ENCODE measurements around the gene ELK3. TPM values are rescaled to one million over a fixed set of nuclear protein-coding genes. Genes with fewer than 3 reads are reported as not detected.

The ELK3 gene
- total RNA-seq, 2 donors from 2014 or later: 18.4 to 28.7 TPM

GRCh38 chr12:96185914-96186313 lies 8.3 kb upstream of the ELK3 start:
- DNase-seq (no peak), ATAC-seq (no peak)
- intact Hi-C loops (cut with DNase I): no loop called here

GRCh38 chr12:96186607-96187301 lies 7.4 kb upstream of the ELK3 start:
- DNase-seq (no peak), ATAC-seq (no peak)
- intact Hi-C loops (cut with DNase I): no loop called here

DNA sequence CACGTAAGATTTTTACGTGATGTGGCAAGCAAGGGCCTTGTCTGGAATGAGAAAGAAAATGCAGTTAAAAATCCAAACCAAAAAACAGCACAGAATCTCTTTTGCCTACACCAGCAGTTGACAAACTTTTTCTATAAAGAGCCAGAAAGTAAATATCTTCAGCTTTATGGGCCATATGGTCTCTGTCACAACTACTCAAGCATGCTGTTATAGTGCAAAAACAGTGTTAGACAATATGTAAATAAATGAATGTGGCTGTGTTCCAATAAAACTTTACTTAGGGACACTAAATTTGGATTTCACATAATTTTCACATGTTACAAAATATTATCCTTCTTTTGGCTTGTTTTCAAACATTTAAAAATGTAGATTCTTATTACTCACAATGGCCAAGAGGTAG lies 6.2 kb upstream of the ELK3 start:
- no peak for ATAC-seq
- no peak for DNase-seq
- intact Hi-C loops (cut with DNase I): no loop called here

DNA sequence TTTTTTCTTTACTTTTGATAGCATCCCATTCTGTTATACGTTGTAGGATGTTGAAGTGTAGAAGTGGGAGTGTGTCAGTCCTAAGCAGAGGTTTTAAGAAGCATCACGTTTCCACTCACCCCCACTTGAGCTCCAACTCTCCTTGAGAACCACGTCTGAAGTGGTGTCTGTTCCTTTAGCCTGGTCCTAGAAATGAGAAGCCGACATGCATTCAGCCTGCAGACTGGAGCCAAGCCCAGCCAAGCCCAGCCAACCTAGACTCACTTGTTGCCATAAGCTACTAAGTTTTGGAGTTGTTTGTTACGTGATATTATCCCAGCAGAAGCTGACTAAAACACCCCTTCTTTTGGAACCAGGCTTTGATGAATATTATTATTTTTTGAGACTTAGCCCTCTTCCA lies 4.4 kb upstream of the ELK3 start:
- ATAC-seq: no peak
- intact Hi-C loops (cut with DNase I): no loop called here

GRCh38 chr12:96190413-96191108 lies 3.6 kb upstream of the ELK3 start:
- intact Hi-C loops (cut with DNase I): no loop called here
- no peak for ATAC-seq

More for the DNA sequence above, 4.4 kb upstream of the ELK3 start:
- no peak for DNase-seq

GRCh38 chr12:96192926-96193573 lies 1.1 kb upstream of the ELK3 start:
- intact Hi-C loops (cut with DNase I): no loop called here
- ATAC-seq: no peak

More at GRCh38 chr12:96190413-96191108, 3.6 kb upstream of the ELK3 start:
- no peak for DNase-seq

GRCh38 chr12:96194576-96194889 lies 358 bp downstream of the ELK3 start:
- ATAC-seq (no peak), DNase-seq (no peak)
- intact Hi-C loops (cut with DNase I): no loop called here

More at GRCh38 chr12:96192926-96193573, 1.1 kb upstream of the ELK3 start:
- no peak for DNase-seq

DNA sequence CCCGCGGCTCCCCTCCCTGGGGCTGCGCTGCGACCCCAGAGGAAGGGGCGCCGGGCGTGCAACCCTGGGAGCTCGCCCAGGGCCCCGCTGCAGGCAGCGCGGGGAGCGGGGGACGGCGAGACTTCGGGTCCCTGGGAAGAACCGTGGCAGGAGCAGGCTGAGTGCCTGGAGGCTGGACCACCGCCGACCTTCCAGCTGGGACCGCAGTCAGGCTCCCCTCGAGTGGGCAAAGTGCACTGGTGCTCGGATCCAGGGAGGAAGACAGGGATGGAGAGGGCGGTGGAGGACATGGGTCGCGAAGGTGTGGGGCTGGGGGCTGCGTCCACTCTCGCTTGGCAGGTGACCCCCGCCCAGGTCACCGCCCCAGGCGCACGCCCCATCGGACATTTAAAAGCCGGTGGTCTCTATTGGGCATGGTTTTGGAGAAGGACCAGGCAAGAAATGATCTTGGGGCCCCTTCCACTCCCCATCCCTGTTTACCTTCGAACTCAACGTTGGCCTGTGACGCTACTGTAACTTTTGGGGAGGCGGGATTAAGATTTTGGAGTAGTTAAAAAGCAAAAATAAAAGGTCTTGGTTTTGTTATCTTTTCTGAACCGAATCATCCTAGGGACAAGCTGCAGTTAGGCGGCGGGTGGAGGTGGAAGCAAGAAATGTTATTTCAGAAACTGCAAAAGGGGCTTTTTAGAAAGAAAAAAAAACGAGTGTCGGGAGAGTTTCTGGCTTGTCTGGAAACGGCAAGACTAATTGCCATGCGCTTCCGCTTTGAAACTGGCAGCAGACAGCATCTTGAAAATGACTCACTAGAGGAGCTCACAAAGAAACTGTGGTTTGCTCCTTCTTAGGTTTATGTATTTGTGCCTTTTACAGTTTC lies 1.0 kb downstream of the ELK3 start:
- DNase-seq: peak; percentile 49
- intact Hi-C loops (cut with DNase I): no loop called here
- peak; percentile 36 to 63 for ATAC-seq

DNA sequence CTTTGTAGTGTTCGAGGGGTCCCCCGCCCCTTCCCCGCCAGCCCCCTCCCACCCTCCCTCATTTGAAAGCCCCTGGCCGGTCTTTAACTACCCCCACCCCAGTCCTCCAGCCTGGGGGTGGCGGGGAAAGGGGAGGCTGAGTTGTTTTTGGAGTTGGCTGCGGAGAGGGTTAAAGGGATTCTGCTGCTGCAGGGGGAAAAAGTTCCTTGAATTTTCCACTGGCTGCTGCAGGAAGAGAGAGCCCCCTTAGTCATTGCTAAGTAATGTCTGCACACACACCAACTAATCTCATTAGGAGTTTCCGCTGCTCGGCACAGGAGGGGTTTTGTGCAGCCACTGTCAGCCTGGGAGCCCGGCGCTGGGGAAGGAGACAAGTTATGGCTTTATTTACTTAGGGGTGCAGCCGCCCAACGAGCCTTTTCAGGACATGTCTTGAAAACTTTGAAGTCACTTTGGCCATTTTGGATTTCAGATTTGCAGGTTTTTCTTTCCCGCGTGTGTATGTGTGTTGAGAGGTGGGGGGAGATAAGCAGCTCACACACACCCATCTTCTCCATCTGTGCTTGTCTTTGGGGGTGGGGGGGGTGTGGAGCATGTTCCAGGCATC lies 1.8 kb downstream of the ELK3 start:
- intact Hi-C loops (cut with DNase I): no loop called here
- ATAC-seq (peak; percentile 35 to 53), DNase-seq (peak; percentile 55)

- no peak for DNase-seq
- intact Hi-C loops (cut with DNase I): no loop called here
Measured at GRCh38 chr12:96196781-96197180, 2.6 kb downstream of the ELK3 start.

DNA sequence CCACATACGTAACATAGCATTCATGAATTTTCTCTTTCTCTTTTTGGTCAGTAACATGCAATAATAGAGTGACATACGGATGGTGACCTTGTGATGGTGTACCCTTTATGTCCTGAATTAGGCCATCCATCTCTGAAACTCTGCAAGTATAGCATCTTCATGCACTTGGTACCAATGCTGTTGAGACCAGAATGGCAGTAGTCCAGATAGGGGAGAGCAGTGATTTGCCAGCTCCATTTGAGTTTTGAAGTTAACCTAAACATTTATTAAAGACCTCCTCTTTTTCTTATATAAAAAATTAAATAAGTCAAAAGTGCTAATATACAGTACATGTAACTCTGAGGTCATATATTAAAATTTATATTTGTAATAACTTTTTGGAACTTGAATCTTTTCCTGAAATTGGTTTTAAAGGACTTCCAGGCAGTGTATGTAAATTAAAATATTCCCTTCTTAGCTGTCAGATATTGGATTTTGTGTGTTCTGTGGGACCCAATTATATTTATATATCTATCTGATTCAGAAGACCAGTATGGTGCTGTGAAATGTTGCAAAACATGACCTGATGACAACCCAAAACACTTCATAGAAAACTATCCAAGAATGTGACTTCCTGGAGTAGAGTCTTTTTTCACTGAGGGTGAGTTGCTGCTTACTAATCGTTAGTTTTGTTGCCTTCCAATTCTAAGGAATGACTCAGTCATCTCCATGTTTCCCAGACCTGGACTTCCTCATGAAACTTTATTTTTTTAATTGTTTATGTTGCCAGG lies 3.5 kb downstream of the ELK3 start:
- no peak for DNase-seq
- intact Hi-C loops (cut with DNase I): no loop called here
- ATAC-seq: peak in 1 of 2 donors; percentile 50

More at GRCh38 chr12:96196781-96197180, 2.6 kb downstream of the ELK3 start:
- ATAC-seq: no peak

- intact Hi-C loops (cut with DNase I): no loop called here
- no peak for DNase-seq
- peak in 1 of 2 donors; percentile 63 for ATAC-seq
Measured at GRCh38 chr12:96198965-96199364, 4.8 kb downstream of the ELK3 start.

DNA sequence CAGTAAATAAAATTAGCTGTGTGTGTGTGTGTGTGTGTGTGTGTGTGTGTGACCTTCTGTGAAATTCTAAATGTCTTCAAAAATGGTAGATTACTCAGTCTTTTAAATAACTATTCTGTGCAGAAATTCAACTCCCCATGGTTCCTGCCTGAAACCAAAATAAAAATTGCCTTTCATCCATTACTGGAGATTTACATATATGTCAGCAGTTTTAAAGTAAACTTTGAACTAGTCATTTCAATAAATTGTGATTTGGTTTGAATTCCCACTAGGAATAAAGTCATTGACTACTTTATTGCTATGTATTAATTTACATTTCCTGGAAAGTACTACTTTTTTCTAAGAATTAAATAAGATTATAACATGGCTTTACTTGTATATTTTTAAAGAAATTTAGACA lies 5.3 kb downstream of the ELK3 start:
- no peak for ATAC-seq
- intact Hi-C loops (cut with DNase I): no loop called here
- no peak for DNase-seq

- intact Hi-C loops (cut with DNase I): no loop called here
- no peak for DNase-seq
- no peak for ATAC-seq
Measured at GRCh38 chr12:96201272-96202227, 7.4 kb downstream of the ELK3 start.

- intact Hi-C loops (cut with DNase I): no loop called here
- no peak for DNase-seq
- no peak for ATAC-seq
Measured at GRCh38 chr12:96204381-96204780, 10.2 kb downstream of the ELK3 start.

DNA sequence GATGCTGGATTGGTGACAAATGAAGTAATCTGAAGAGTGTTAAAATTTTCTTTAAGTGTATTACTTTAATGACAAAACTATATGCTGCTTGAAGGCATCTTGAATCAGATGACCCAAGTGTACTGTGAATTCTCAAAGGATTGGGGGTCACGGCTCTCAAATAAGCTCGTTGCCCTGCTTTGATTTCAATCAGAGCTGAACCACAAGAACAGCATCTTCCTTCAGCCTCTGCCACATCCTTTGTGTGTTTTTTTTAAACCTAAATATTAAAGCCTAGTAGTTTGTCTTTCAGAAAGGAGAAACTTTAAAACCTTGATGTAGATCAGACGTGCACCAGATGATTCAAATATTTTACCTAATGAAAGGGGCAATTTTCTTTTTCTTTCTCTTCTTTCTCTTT lies 11.7 kb downstream of the ELK3 start:
- intact Hi-C loops (cut with DNase I): no loop called here
- DNase-seq (no peak), ATAC-seq (no peak)

DNA sequence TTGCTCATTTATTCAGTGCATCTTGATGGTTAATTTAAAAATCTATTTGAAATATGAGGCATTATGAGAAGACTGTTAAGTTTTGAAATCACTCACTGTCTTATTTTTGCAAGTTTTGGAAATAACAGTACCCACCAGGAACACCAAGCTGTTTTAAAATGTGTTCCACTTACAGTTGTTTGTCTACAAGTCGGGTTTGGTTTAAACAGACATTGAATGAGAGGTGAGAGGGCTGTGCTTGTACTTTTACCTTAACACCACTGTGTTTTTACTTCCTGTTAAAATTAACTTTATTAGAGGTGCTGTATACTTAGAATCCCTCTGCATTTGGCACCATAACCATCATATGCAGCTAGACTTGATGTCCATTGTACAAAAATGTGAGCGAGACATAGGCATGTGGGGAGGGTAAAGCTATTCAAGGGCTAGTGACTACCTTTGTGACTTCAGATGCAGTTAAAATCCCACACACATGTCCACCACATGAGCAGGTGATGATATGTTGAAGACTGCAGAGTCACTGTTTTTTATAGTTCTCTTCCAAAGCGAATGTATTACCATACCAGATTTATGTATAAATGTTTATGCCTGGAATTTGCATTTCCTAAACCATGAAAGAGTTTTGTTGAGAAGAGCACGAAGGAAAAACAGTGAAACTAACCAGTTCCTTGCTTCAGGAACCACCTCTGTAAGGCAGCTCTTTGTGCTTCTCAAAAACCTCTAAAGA lies 12.9 kb downstream of the ELK3 start:
- intact Hi-C loops (cut with DNase I): no loop called here
- ATAC-seq (no peak), DNase-seq (no peak)

Data from left cardiac atrium (tissue), 4 donors.